ENCODE data around the gene GLIPR1L2. TPM values are rescaled to one million over a fixed set of nuclear protein-coding genes. Genes with fewer than 3 reads are reported as not detected.
"Not testable (repeated sequence)": the region's sequence is repeated elsewhere in the genome, so short reads cannot be mapped to it uniquely, and the experiment has no call there.

GLIPR1L2 gene
- polyA plus RNA-seq, 4 donors, result 2.6 to 3.6 (median 3.2) TPM

GRCh38 chr12:75428767-75429166, 37.9 kb downstream of the GLIPR1L2 start:
- no peak for DNase-seq (ENCODE audit: low read depth in 4 of 4, low spot score in 3 of 4)

DNA sequence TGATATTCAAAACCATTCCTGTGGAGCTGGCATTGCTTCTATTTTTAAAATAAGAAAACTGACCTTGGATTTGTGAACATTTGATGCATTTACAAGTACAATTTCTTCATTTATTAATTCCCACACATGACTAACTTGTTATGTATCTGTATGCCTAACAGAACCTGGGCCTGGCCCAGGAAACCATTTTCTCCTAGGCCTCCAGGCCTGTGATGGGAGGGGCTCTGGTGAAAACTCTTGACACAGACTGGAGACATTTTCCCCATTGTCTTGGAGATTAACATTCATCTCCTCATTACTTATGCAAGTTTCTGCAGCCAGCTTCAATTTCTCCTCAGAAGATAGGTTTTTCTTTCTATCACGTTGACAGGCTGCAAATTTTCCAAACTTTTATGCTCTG, 42.0 kb downstream of the GLIPR1L2 start:
- DNase-seq (ENCODE audit: low read depth in 4 of 4, low spot score in 3 of 4), result no peak

DNA sequence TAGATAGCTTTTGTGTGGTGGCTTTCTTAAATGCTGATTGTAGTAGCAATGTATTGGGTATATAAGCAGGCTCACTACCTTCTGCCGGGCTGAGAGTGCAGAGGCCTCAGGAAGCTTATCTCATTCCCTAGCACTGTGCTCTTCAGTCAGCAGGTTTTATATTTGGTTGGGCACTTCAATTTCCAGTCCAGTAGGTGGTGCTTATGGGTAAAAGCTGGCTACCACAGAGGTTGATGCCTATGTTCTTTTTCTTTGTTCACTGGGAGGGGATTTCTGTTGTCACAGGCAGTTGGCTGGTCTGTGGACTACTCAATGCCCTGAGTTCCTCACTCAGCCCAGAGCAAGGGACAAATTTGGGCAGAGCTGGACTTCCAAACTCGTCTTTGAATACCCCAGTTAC, 46.7 kb downstream of the GLIPR1L2 start:
- DNase-seq (ENCODE audit: low read depth in 4 of 4, low spot score in 3 of 4), result no peak

DNA sequence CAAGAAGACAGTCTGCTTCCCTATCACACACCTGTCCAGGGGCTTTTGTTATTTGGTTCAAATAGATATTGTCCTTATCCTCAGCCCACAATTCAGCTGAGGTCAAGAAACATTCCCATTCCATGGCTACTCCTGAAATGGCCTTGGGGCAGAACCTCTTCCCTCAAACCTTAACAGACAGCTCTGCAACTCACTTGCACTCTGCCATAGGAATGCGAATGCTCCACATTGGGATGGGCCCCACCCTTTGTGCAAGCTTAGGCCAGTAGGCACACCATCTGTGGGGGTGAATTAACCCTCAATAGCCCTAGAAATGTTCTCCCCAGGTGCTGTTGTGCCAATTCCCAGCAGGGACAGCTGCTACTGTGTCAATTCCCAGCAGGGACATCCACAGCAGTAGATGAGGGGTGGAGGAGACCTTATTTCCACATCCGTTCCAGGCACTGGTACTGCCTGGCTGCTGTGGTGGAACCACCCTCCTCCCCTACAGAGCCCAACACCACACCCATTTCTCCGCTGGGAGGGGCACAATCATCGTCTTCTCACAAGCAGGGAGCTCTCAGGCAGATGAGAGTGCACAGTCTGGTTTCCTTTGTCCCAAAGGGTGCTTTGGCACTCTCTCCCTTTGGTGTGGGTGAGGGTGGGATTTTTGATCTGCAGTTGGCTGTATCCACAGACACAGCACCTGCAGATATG, 47.3 kb downstream of the GLIPR1L2 start:
- DNase-seq (ENCODE audit: low read depth in 4 of 4, low spot score in 3 of 4), result no peak

- no peak for DNase-seq (ENCODE audit: low read depth in 4 of 4, low spot score in 3 of 4)
These were observed 48.2 kb downstream of the GLIPR1L2 start for GRCh38 chr12:75439048-75439447.

GRCh38 chr12:75439930-75440329, 49.0 kb downstream of the GLIPR1L2 start:
- DNase-seq (ENCODE audit: low read depth in 4 of 4, low spot score in 3 of 4), result no peak

DNA sequence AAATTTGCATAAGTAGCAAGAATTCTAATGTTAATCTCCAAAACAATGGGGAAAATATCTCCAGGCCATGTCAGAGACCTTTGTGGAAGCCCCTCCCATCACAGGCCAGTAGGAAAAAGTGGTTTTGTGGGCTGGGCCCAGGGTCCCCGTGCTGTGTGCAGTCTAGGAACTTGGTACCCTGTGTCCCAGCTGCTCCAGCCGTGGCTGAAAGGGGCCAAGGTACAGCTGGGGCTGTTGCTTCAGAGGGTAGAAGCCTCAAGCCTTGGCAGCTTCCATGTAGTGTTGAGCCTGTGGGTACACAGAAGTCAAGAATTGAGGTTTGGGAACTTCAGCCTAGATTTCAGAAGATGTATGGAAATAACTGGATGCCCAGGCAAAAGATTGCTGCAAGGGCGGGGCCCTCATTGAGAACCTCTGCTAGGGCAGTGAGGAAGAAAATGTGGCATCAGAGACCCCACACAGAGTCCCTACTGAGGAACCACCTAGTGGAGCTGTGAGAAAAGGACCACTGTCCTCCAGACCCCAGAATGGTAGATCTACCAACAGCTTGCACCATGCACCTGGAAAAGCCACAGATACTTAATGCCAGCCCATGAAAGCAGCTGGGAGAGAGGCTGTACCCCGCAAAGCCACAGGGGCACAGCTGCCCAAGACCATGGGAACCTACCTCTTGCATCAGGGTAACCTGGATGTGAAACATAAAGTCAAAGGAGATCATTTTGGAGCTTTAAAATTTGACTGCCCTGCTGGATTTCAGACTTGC, 51.0 kb downstream of the GLIPR1L2 start:
- DNase-seq (ENCODE audit: low read depth in 4 of 4, low spot score in 3 of 4), result not testable (repeated sequence)

- DNase-seq (ENCODE audit: low read depth in 4 of 4, low spot score in 3 of 4), result not testable (repeated sequence)
These were observed 51.6 kb downstream of the GLIPR1L2 start for GRCh38 chr12:75442454-75442853.

DNA sequence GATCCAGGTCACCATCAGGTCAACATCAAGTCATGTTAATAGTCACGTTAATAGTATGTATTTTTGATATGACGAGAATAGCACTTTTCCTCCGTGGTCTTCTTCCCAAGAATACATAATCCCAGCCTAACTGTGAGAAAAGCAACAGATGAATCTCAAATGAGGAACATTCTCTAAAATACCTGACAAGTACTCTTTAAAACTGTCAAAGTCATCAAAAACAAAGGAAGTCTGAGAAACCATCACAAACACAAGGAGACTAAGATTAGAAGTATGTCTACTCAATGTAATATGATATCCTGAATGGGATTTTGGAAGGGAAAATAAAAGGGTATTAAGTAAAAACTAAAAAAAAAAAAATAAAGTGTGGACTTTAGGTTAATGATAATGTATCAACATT, 52.8 kb downstream of the GLIPR1L2 start:
- DNase-seq (ENCODE audit: low read depth in 4 of 4, low spot score in 3 of 4), result no peak

GRCh38 chr12:75444429-75445136, 53.7 kb downstream of the GLIPR1L2 start:
- DNase-seq (ENCODE audit: low read depth in 4 of 4, low spot score in 3 of 4), result peak in 1 of 4 donors; percentile 1

GRCh38 chr12:75445137-75445507, 54.2 kb downstream of the GLIPR1L2 start:
- not testable (repeated sequence) for DNase-seq (ENCODE audit: low read depth in 4 of 4, low spot score in 3 of 4)

DNA sequence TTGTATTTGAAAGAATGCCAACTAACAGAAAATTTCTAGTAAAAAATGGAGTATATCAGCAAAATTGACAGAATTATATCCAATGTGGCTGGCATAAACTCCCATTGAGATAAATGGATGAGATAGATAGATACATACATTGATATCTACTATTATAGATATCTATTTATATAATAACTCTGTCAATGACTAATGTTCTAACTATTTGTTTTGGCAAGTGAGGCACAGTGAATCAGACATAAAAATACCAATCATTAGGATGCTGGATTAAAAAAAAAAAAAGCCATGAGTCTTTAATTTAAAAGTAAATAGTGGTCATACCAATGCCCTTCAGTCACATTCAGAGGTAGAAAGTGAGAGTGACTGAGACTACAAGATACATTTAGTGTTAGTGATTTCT, 56.0 kb downstream of the GLIPR1L2 start:
- no peak for DNase-seq (ENCODE audit: low read depth in 4 of 4, low spot score in 3 of 4)

- no peak for DNase-seq (ENCODE audit: low read depth in 4 of 4, low spot score in 3 of 4)
These were observed 57.0 kb downstream of the GLIPR1L2 start for GRCh38 chr12:75447691-75448393.

DNA sequence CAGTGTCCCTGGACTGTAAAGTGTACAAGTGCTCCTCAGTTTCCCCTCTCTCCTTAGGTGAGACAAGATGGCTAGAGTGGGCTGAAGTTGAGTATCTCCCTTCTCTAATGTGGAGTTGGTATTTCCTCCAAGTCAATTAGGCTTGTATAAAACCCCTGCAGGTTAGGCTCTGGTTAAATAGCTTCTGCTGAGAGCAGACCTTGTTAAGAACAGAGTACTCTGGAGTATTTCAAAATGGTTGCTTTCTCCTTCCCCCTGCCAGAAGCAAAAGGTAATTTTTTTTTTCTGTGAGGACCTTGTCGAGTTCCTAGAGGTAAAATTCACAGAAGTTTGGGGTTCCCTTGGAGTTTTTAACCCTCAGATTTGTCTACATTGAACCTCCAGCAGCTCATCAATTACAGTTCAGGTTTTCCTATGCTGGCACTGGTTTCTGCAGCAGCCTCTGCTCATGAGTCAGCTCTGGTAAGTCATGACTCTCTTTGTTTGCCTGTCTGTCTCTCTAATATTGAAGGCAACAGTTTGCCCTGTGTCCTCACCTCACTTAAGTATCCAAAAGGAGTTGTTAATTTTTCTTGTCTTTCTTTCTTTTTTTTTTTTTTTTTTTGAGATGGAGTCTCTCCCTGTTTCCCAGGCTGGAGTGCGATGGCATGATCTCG, 61.9 kb downstream of the GLIPR1L2 start:
- no peak for DNase-seq (ENCODE audit: low read depth in 4 of 4, low spot score in 3 of 4)

DNA sequence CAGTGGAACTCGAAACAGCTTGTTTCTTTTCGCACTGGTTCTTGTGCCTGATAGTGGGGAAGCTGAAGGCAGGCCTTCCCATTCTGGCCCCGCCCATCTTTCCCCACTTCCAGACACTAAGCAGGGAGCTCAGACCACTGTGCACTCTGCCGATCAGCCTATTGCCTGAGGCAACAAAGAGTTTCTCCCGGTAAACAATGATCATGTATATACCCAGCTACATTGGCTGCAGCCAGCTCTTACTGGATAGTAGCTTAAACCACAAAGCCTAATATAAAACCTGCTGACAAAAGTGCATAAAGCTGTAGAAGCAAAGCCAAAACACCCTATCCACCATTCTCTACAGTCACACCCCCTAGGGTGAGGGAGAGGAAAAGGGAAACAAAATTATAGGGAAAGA, 65.0 kb downstream of the GLIPR1L2 start:
- DNase-seq (ENCODE audit: low read depth in 4 of 4, low spot score in 3 of 4), result no peak

DNA sequence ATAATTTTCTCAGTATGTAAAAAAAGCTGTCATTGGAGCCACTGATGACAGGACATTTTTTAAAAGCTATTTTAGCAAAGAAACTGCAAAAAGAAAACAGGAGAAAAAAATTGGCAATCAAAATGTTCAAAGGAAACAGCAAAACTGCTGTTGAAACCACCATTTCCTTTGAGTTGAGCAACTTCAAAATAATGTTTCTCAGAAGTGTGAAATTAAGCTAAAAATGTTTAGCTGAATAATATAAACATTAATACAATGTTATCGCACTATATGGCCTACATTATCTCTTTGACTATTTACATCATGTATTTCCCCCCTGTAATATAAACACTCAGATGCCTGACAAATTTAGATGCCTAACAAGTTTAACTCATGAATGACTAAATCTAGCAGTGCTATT, 66.3 kb downstream of the GLIPR1L2 start:
- DNase-seq (ENCODE audit: low read depth in 4 of 4, low spot score in 3 of 4), result no peak

DNA sequence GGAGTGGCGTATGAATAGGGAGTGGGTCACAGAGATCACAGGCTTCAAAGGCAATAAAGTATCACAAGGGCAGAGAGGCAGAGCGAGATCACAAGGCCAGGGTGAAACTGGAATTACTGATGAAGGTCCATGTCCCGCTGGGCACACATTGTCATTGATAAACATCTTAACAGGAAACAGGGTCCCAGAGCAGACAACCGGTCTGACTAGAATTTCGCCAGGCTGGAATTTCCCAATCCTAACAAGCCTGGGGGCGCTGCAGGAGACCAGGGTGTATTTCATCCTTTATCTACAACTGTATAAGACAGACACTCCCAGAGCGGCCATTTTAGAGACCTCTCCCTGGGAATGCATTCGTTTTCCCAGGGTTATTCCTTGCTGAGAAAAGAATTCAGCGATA, 67.0 kb downstream of the GLIPR1L2 start:
- DNase-seq (ENCODE audit: low read depth in 4 of 4, low spot score in 3 of 4), result not testable (repeated sequence)

GRCh38 chr12:75459755-75460154, 68.9 kb downstream of the GLIPR1L2 start:
- DNase-seq (ENCODE audit: low read depth in 4 of 4, low spot score in 3 of 4), result no peak

- no peak for DNase-seq (ENCODE audit: low read depth in 4 of 4, low spot score in 3 of 4)
These were observed 69.3 kb downstream of the GLIPR1L2 start for GRCh38 chr12:75460204-75460603.
